Measurements from ENCODE around the gene MRLN.

GRCh38 chr10:59720377-59720776 lies 32.9 kb downstream of the MRLN start:
- TF ChIP-seq POLR2AphosphoS5 (IDR thresholded peaks at IDR 0.05) (no peak), CTCF (IDR thresholded peaks at IDR 0.05) (no peak), EP300 (IDR thresholded peaks at IDR 0.05) (no peak)

Data from gastroesophageal sphincter (tissue), 3 donors.